Natural killer cell treated with Interleukin-12 subunit alpha and Interleukin-12 subunit beta and Interleukin-15 and Interleukin-18, amount 100 ng/mL, for 72 hours (primary cell): ENCODE measurements around the gene PKD2L1. TPM values are rescaled to one million over a fixed set of nuclear protein-coding genes. Genes with fewer than 3 reads are reported as not detected.
"Not testable (repeated sequence)": the region's sequence is repeated elsewhere in the genome, so short reads cannot be mapped to it uniquely, and the experiment has no call there.

Experiments used
- ATAC-seq, 2 donors: fragments of 150-1000 bp; cut with Tn5 transposase in 1 of 2; sonication (Bioruptor Pico), chemical (Tn5 transposase) in 1 of 2; 2 replicates each; pipeline ENCODE4 v1.10.0; 2021
- DNase-seq: peaks from one replicate; pipeline ENCODE4 v3.0.0; 2022; ENCODE audit warnings: low spot score
- H3K27ac Mint-ChIP-seq, 2 donors: 1 replicate in 1 of 2; 2 replicates in 1 of 2; pipeline ENCODE4 v1.8.0; 2022; ENCODE audit warnings: mixed read lengths in 2 of 2, mild to moderate bottlenecking in 1 of 2, moderate library complexity in 1 of 2
- H3K27me3 Mint-ChIP-seq, 2 donors: 1 replicate in 1 of 2; 2 replicates in 1 of 2; pipeline ENCODE4 v1.8.0; 2022; ENCODE audit warnings: mixed read lengths in 2 of 2
- H3K36me3 Mint-ChIP-seq: one replicate; pipeline ENCODE4 v1.8.0; 2022; ENCODE audit warnings: mixed read lengths
- H3K4me1 Mint-ChIP-seq, 2 donors: 1 replicate in 1 of 2; 2 replicates in 1 of 2; pipeline ENCODE4 v1.8.0; 2022; ENCODE audit warnings: low read depth in 2 of 2, mixed read lengths in 2 of 2, mild to moderate bottlenecking in 1 of 2
- H3K4me3 Mint-ChIP-seq: one replicate; pipeline ENCODE4 v1.8.0; 2022; ENCODE audit warnings: mixed read lengths
- H3K9me3 Mint-ChIP-seq: 2 replicates; pipeline ENCODE4 v1.8.0; 2022; ENCODE audit warnings: mixed read lengths
- total RNA-seq, 2 donors: library from RNA; stranded (reverse); gene quantifications; one replicate each; pipeline ENCODE4 v1.2.3, GENCODE V29; 2022

Gene PKD2L1
- total RNA-seq = not detected

DNA sequence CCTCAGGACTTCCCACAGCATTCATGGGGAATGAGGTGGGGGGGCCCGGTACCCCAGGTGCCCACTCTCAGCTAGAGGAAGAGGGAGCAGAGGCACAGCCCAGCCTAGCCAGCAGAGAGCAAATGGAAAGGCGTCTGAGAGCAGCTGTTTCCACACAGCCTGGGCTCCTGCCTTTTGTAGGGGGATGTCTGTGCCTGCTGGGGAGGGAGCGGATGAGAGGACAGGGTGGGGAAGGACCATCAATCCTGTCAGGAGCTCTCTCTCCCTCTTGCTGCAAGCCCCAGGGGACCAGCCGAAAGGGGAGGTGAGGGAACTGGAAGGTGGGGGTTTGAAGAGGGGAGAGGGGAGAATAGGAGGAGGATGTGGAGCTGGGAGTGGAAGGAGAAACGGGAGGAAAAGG, at the start of gene PKD2L1:
Gene PKD2L1 (minus strand): TSS at position 150 of the 400 bp plus-strand sequence. CDS start 125 bp downstream, at position 25.
- peak in 1 of 2 donors; percentile 22 for ATAC-seq
- peaks cover 35 to 36% of the 10 kb centered on the region in 2 donors for H3K27me3 Mint-ChIP-seq
- no peak within 1 kb of the TSS for H3K27ac Mint-ChIP-seq
- no peaks in the 10 kb centered on the region for H3K36me3 Mint-ChIP-seq
- DNase-seq = no peak
- H3K4me1 Mint-ChIP-seq = peaks cover 3 to 5% of the 10 kb centered on the region in 2 donors
- H3K9me3 Mint-ChIP-seq = no peaks in the 10 kb centered on the region
- no peak within 1 kb of the TSS for H3K4me3 Mint-ChIP-seq

GRCh38 chr10:100377830-100378229, 47.8 kb upstream of the PKD2L1 start:
- Mint-ChIP-seq H3K36me3 (peaks cover 9% of the 10 kb centered on the region), H3K9me3 (no peaks in the 10 kb centered on the region), H3K4me3 (peak overlapping the region; percentile 5), H3K27me3 (peaks cover 10 to 17% of the 10 kb centered on the region in 2 donors), H3K4me1 (peaks cover 8 to 13% of the 10 kb centered on the region in 2 donors), H3K27ac (no peak overlapping the region)
- ATAC-seq = peak in 1 of 2 donors; percentile 32
- DNase-seq = no peak

GRCh38 chr10:100376656-100377055, 46.6 kb upstream of the PKD2L1 start:
- ATAC-seq, H3K9me3 Mint-ChIP-seq, H3K27me3 Mint-ChIP-seq, H3K27ac Mint-ChIP-seq, DNase-seq, H3K36me3 Mint-ChIP-seq, H3K4me3 Mint-ChIP-seq: not testable (repeated sequence)
- peaks cover 8 to 14% of the 10 kb centered on the region in 2 donors for H3K4me1 Mint-ChIP-seq

- H3K9me3 Mint-ChIP-seq, ATAC-seq, H3K27ac Mint-ChIP-seq, H3K4me3 Mint-ChIP-seq, H3K27me3 Mint-ChIP-seq, H3K36me3 Mint-ChIP-seq, DNase-seq: not testable (repeated sequence)
- H3K4me1 Mint-ChIP-seq = peaks cover 23 to 31% of the 10 kb centered on the region in 2 donors
These were observed 44.8 kb upstream of the PKD2L1 start for GRCh38 chr10:100374677-100375353.

- H3K4me1 Mint-ChIP-seq = peaks cover 27 to 35% of the 10 kb centered on the region in 2 donors
- H3K9me3 Mint-ChIP-seq = no peaks in the 10 kb centered on the region
- no peaks in the 10 kb centered on the region for H3K27me3 Mint-ChIP-seq
- H3K27ac Mint-ChIP-seq = no peak overlapping the region
- no peak overlapping the region for H3K4me3 Mint-ChIP-seq
- DNase-seq = no peak
- H3K36me3 Mint-ChIP-seq = no peaks in the 10 kb centered on the region
- ATAC-seq = no peak
These were observed 44.2 kb upstream of the PKD2L1 start for GRCh38 chr10:100374200-100374655.

GRCh38 chr10:100373298-100374199, 43.5 kb upstream of the PKD2L1 start:
- H3K27ac Mint-ChIP-seq = no peak overlapping the region
- peak; percentile 94 for DNase-seq
- peaks cover 27 to 36% of the 10 kb centered on the region in 2 donors for H3K4me1 Mint-ChIP-seq
- H3K9me3 Mint-ChIP-seq = no peaks in the 10 kb centered on the region
- no peak overlapping the region for H3K4me3 Mint-ChIP-seq
- ATAC-seq = peak; percentile 93 to 95
- H3K36me3 Mint-ChIP-seq = no peaks in the 10 kb centered on the region
- no peaks in the 10 kb centered on the region for H3K27me3 Mint-ChIP-seq

GRCh38 chr10:100372415-100373297, 42.6 kb upstream of the PKD2L1 start:
- Mint-ChIP-seq H3K27ac (no peak overlapping the region), H3K36me3 (no peaks in the 10 kb centered on the region), H3K4me3 (no peak overlapping the region), H3K9me3 (no peaks in the 10 kb centered on the region), H3K27me3 (no peaks in the 10 kb centered on the region), H3K4me1 (peaks cover 23 to 28% of the 10 kb centered on the region in 2 donors)
- ATAC-seq (no peak), DNase-seq (no peak)

DNA sequence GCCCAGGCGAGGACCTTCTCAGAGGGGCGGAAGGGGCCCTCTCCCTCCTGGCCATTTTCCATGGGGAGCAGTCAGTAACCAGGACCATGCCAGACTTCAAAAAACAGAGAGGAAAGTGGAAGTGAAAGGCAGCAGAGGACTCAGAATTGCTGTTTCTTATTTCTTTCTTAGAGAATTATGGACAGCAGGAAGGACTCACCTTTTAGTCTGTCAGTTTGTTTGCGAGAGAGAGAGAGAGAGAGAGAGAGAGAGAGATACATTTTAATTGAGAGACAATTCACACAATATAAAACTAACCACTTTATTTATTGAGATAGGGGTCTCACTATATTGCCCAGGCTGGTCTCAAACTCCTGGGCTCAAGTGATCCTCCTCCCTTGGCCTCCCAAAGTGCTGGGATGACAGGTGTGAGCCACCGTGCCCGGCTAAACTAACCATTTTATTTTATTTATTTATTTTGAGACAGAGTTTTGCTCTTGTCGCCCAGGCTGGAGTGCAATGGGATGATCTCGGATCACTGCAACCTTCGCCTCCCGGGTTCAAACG, 41.5 kb upstream of the PKD2L1 start:
- peaks cover 21 to 29% of the 10 kb centered on the region in 2 donors for H3K4me1 Mint-ChIP-seq
- H3K9me3 Mint-ChIP-seq = no peaks in the 10 kb centered on the region
- no peak for DNase-seq

DNA sequence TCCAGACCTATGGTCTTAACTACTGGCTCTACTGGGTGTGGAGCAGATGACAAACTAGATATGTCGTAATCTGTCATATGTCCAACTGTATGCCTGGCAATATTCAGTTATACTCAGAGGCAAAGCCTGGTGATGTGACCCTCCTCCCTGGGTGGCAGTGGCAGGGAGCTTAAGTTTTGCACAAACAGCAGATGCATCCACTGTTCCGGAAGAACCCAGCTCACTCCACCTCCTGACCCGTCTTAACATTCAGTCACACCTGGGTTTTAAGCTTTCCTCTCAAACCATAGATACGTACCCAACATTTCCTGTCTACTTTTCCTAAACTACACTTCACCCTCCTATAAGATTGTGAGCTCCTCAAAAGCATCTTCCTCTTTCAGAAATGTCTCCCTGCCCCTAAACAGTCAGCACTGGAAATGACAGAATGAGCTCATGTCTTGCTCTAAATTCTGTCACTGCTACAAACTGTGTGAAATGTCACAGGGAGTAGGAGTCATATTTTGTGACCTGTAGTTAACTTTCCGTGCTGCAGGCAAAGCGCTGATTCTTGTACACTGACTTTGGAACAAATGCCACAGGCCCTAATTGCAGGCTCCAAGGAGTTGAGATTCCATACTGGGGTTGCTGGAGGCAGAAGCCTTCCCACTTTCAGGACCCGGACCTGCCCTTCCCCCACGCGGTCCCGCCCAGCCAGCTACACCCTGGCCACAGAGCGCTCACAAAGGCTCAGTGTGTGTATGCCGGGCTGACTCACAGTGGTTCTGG, 40.9 kb upstream of the PKD2L1 start:
- ATAC-seq (peak; percentile 77 to 79), DNase-seq (peak; percentile 74)
- Mint-ChIP-seq H3K27ac (no peak overlapping the region), H3K36me3 (no peaks in the 10 kb centered on the region), H3K4me3 (peak overlapping the region; percentile 78), H3K27me3 (peaks cover 0 to 2% of the 10 kb centered on the region in 2 donors), H3K9me3 (no peaks in the 10 kb centered on the region), H3K4me1 (peaks cover 22 to 30% of the 10 kb centered on the region in 2 donors)

More for the DNA sequence above, 41.5 kb upstream of the PKD2L1 start:
- H3K4me3 Mint-ChIP-seq = peak overlapping the region; percentile 78
- H3K27ac Mint-ChIP-seq = no peak overlapping the region
- H3K36me3 Mint-ChIP-seq = no peaks in the 10 kb centered on the region
- peaks cover 0 to 2% of the 10 kb centered on the region in 2 donors for H3K27me3 Mint-ChIP-seq
- ATAC-seq = no peak

DNA sequence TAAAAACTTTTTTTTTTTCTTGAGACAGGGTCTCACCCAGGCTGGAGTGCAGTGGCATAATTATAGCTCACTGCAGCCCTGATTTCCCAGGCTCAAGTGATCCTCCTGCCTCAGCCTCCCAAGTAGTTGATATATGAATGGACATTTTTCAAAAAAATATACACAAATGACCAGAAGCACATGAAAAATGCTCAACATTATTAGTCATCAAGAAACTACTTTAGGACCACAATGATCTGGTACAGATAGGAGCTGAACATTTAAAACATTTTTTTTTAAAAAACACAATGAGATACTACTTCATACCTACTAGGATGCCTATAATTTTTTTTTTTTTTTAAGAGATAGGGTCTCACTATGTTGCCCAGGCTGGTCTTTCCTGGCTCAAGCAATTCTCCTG, 38.7 kb upstream of the PKD2L1 start:
- no peak overlapping the region for H3K4me3 Mint-ChIP-seq
- H3K36me3 Mint-ChIP-seq = no peaks in the 10 kb centered on the region
- no peak for ATAC-seq
- peaks cover 22 to 30% of the 10 kb centered on the region in 2 donors for H3K4me1 Mint-ChIP-seq
- peaks cover 0 to 2% of the 10 kb centered on the region in 2 donors for H3K27me3 Mint-ChIP-seq
- no peaks in the 10 kb centered on the region for H3K9me3 Mint-ChIP-seq
- no peak for DNase-seq
- H3K27ac Mint-ChIP-seq = no peak overlapping the region

- peaks cover 10% of the 10 kb centered on the region for H3K36me3 Mint-ChIP-seq
- no peak overlapping the region for H3K27ac Mint-ChIP-seq
- H3K4me1 Mint-ChIP-seq = peaks cover 7 to 13% of the 10 kb centered on the region in 2 donors
- no peaks in the 10 kb centered on the region for H3K9me3 Mint-ChIP-seq
- ATAC-seq (no peak), DNase-seq (no peak)
- no peak overlapping the region for H3K4me3 Mint-ChIP-seq
- H3K27me3 Mint-ChIP-seq = peaks cover 0 to 2% of the 10 kb centered on the region in 2 donors
These were observed 34.8 kb upstream of the PKD2L1 start for GRCh38 chr10:100364735-100365391.

GRCh38 chr10:100364175-100364574, 34.1 kb upstream of the PKD2L1 start:
- DNase-seq (no peak), ATAC-seq (no peak)
- peaks cover 0 to 2% of the 10 kb centered on the region in 2 donors for H3K27me3 Mint-ChIP-seq
- no peak overlapping the region for H3K27ac Mint-ChIP-seq
- peaks cover 14% of the 10 kb centered on the region for H3K36me3 Mint-ChIP-seq
- no peak overlapping the region for H3K4me3 Mint-ChIP-seq
- H3K9me3 Mint-ChIP-seq = no peaks in the 10 kb centered on the region
- peaks cover 3 to 9% of the 10 kb centered on the region in 2 donors for H3K4me1 Mint-ChIP-seq
